Glutamatergic neuron (in vitro differentiated cells): ENCODE results near the gene ZAR1L. TPM values are rescaled to one million over a fixed set of nuclear protein-coding genes. Genes with fewer than 3 reads are reported as not detected.

ENCODE experiments used
- DNase-seq: peaks from one replicate; pipeline ENCODE4 v3.0.0; 2022
- H3K27ac Mint-ChIP-seq: one replicate; pipeline ENCODE4 v1.8.0; 2020; ENCODE audit warnings: mild to moderate bottlenecking, mixed read lengths, inconsistent platforms; ENCODE audit not compliant: unreplicated experiment
- H3K27me3 Mint-ChIP-seq: one replicate; pipeline ENCODE4 v1.8.0; 2020; ENCODE audit warnings: mild to moderate bottlenecking, moderate library complexity, mixed read lengths, inconsistent platforms; ENCODE audit not compliant: unreplicated experiment
- H3K36me3 Mint-ChIP-seq: one replicate; pipeline ENCODE4 v1.8.0; 2020; ENCODE audit warnings: mild to moderate bottlenecking, mixed read lengths, inconsistent platforms; ENCODE audit not compliant: unreplicated experiment
- H3K4me1 Mint-ChIP-seq: one replicate; pipeline ENCODE4 v1.8.0; 2020; ENCODE audit warnings: mild to moderate bottlenecking, low read depth, mixed read lengths, inconsistent platforms; ENCODE audit not compliant: unreplicated experiment
- H3K4me3 Mint-ChIP-seq: one replicate; pipeline ENCODE4 v1.8.0; 2020; ENCODE audit warnings: mild to moderate bottlenecking, mixed read lengths, inconsistent platforms; ENCODE audit not compliant: unreplicated experiment
- H3K9me3 Mint-ChIP-seq: one replicate; pipeline ENCODE4 v1.8.0; 2020; ENCODE audit warnings: mild to moderate bottlenecking, moderate library complexity, mixed read lengths, inconsistent platforms; ENCODE audit not compliant: unreplicated experiment
- total RNA-seq: library from RNA; stranded (reverse); fragmentation: NEBNext Ultra II Directional; extraction: Animal tissue kit (Norgen Biotek cat#: 25700); gene quantifications from one replicate; pipeline ENCODE4 v1.2.1, GENCODE V29; 2021; ENCODE audit not compliant: unreplicated experiment
- TF ChIP-seq, protein P1 (sequence below): fragments of 200-600 bp; sonication (generic); IDR thresholded peaks from one replicate; pipeline ENCODE4 v1.5.0; 2021; ENCODE audit not compliant: partially characterized antibody, unreplicated experiment

The ZAR1L gene
- total RNA-seq, 1 donor from 2014 or later, result not detected

DNA sequence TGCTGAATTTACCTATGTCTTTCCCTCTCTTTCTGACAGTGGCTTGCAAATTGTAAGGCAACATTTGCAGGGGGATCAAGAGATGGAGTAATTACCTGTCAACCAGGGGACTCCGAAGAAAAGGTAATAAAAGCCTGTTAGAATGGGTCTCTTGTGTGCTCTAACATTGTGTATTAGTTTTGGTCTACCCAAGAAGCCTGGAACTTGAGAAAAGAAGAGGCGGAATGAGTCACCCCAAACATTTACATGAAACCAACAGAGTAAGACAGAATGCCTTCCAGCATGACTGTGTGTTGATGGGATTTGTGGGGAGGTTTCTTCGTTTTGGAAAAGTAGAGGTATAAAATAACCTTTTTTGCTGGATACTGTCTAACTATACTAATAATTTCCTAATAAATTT, 36.7 kb downstream of the ZAR1L start:
- Mint-ChIP-seq H3K36me3 (peaks cover 4% of the 10 kb centered on the region), H3K9me3 (peaks cover 3% of the 10 kb centered on the region), H3K4me1 (peaks cover 3% of the 10 kb centered on the region), H3K27me3 (no peaks in the 10 kb centered on the region), H3K27ac (no peak overlapping the region), H3K4me3 (no peak overlapping the region)
- DNase-seq, result no peak
- TF ChIP-seq, protein P1, sequence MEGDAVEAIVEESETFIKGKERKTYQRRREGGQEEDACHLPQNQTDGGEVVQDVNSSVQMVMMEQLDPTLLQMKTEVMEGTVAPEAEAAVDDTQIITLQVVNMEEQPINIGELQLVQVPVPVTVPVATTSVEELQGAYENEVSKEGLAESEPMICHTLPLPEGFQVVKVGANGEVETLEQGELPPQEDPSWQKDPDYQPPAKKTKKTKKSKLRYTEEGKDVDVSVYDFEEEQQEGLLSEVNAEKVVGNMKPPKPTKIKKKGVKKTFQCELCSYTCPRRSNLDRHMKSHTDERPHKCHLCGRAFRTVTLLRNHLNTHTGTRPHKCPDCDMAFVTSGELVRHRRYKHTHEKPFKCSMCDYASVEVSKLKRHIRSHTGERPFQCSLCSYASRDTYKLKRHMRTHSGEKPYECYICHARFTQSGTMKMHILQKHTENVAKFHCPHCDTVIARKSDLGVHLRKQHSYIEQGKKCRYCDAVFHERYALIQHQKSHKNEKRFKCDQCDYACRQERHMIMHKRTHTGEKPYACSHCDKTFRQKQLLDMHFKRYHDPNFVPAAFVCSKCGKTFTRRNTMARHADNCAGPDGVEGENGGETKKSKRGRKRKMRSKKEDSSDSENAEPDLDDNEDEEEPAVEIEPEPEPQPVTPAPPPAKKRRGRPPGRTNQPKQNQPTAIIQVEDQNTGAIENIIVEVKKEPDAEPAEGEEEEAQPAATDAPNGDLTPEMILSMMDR, result no peak

DNA sequence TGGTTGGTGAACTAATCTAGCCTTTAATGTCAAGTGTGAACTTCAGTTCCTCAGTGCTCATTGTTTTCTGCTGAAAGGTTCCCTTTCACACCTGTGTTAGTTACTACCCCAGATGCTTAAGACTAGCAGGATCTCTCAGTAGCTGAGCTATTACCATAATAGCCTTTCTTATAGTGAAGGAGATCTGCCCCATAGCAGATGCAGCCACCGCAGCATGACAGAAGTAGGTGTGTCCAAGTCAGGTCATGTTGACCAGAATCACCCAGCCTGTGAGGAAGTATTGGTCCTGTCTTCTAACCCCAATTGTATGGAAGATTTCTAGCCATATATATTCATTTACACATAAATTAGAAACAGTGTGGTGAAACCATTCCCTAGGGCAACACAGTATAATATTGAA, 37.3 kb downstream of the ZAR1L start:
- Mint-ChIP-seq H3K27me3 (no peaks in the 10 kb centered on the region), H3K4me1 (peaks cover 3% of the 10 kb centered on the region), H3K4me3 (no peak overlapping the region), H3K36me3 (peaks cover 4% of the 10 kb centered on the region), H3K27ac (no peak overlapping the region), H3K9me3 (peaks cover 3% of the 10 kb centered on the region)
- no peak for DNase-seq
- TF ChIP-seq, protein P1, result no peak

DNA sequence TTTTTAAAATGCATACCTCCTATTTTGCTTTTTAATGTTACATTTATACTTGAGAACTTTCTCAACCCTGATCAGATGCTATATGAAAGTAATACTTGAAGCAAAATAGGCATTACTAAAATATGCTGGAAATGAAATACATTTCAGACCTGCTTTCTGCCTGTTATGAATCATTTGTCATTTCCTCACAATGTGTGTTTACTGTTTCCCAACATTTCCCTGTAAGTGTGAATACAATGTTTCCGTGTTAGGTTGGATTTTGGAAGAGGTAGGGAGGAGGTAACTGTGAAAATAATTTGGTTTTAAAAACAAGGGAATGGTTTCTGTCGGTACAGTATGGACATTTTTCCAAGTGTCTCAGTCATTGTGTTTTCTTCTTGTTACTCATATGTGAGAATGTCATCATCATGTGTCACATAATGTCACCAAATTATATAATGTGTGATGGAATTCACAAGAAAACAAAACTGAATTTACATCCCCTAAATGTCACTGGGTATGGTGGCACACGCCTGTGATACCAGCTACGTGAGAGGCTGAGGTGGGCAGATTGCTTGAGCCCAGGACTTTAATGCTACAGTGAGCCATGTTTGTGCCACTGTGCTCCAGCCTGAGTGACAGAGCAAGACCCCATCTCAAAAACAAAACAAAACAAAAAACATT, 43.0 kb downstream of the ZAR1L start:
- peaks cover 4% of the 10 kb centered on the region for H3K36me3 Mint-ChIP-seq
- peaks cover 3% of the 10 kb centered on the region for H3K9me3 Mint-ChIP-seq
- TF ChIP-seq, protein P1, result no peak
- H3K27ac Mint-ChIP-seq, result no peak overlapping the region
- no peak for DNase-seq
- peaks cover 3% of the 10 kb centered on the region for H3K4me1 Mint-ChIP-seq
- H3K4me3 Mint-ChIP-seq, result no peak overlapping the region
- H3K27me3 Mint-ChIP-seq, result no peaks in the 10 kb centered on the region

DNA sequence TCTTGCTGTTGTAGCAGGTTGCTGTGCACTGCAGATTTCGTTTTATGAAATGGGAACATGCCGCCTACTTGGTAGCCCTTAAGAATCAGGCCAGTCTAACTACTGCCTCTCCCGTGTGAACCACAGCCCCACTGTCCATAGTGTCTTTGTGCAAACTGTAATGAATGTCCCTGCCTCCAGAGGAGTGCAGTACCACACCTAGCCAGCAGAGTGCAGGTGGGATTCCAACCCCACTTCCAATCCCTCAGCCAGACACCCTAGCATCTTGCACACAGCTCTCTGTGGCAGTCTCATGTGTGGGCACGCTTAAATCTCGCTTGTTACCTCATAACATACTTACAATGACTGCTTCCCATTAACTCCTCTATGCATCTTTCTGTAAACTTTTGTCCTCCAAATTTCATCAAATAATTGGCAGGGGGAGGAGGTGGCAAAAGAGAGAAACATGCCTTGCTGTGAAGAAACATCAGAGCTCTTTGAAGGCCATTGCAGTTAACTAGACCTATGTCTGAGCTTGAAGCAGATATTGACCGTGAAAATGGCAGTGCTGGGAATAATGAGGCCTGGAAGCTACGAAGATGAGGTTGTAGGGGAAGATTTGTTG, 47.2 kb downstream of the ZAR1L start:
- H3K4me1 Mint-ChIP-seq, result no peaks in the 10 kb centered on the region
- H3K4me3 Mint-ChIP-seq, result no peak overlapping the region
- no peaks in the 10 kb centered on the region for H3K27me3 Mint-ChIP-seq
- TF ChIP-seq, protein P1, result peak; percentile 66
- H3K36me3 Mint-ChIP-seq, result peaks cover 8% of the 10 kb centered on the region
- no peak overlapping the region for H3K27ac Mint-ChIP-seq
- DNase-seq, result no peak
- H3K9me3 Mint-ChIP-seq, result no peaks in the 10 kb centered on the region

DNA sequence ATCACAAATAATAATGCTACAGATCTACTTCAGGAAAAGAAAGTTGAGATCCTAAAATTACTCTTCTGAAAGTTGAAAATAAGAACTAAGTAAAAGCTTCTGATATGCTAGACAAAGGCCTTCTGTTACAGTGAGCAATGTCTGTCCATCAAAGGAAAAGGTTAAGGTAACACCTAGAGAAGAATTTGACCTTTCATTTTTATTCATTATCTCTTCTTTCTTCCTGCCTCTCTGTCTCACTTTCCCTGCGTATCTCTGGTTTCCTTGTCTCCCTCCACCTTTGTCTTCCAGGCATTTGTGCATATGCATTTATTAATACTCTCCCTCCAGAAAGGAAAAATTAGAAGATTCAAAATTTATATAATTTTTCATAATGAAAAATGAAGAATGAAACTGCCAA, 49.0 kb downstream of the ZAR1L start:
- TF ChIP-seq, protein P1, result no peak
- Mint-ChIP-seq H3K27ac (no peak overlapping the region), H3K9me3 (no peaks in the 10 kb centered on the region), H3K4me1 (no peaks in the 10 kb centered on the region), H3K27me3 (no peaks in the 10 kb centered on the region), H3K4me3 (no peak overlapping the region), H3K36me3 (peaks cover 8% of the 10 kb centered on the region)
- DNase-seq, result no peak
